SHP77 (cell line): ENCODE data around the gene SLC10A6.

ENCODE experiments used
- DNase-seq, 2 experiments: peaks; one replicate each; lab custom pipeline; 2025; lab: John Stamatoyannopoulos, UW

The SLC10A6 gene

DNA sequence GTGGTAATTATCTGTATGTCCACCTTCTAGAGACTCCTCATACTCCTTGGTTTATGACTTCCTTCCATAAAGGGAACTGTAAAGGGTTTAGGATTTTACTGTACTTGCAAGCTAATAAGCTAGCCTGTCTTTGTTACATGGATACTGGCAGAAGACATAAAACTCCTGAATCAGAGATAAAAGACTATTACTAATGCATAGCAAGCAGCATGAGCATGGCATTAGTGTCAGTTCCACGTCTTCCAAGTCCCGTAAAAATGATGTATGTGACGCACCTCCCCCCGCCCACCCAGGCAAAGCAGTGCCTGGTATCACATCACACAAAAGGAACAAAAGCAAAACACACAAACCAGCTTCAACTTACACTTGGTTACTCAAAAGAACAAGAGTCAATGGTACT is 71.0 kb downstream of the SLC10A6 start:
- no peak for DNase-seq

- no peak for DNase-seq
Observed at GRCh38 chr4:86775061-86775460, 74.1 kb downstream of the SLC10A6 start.
